HG03196 (cell line): Measurements from ENCODE around the gene NPPB.

Source experiments
- ATAC-seq: cut with Tn5 transposase; IDR thresholded peaks from one replicate; pipeline ENCODE4 v1.9.1; 2021; ENCODE audit not compliant: unreplicated experiment

The NPPB gene

DNA sequence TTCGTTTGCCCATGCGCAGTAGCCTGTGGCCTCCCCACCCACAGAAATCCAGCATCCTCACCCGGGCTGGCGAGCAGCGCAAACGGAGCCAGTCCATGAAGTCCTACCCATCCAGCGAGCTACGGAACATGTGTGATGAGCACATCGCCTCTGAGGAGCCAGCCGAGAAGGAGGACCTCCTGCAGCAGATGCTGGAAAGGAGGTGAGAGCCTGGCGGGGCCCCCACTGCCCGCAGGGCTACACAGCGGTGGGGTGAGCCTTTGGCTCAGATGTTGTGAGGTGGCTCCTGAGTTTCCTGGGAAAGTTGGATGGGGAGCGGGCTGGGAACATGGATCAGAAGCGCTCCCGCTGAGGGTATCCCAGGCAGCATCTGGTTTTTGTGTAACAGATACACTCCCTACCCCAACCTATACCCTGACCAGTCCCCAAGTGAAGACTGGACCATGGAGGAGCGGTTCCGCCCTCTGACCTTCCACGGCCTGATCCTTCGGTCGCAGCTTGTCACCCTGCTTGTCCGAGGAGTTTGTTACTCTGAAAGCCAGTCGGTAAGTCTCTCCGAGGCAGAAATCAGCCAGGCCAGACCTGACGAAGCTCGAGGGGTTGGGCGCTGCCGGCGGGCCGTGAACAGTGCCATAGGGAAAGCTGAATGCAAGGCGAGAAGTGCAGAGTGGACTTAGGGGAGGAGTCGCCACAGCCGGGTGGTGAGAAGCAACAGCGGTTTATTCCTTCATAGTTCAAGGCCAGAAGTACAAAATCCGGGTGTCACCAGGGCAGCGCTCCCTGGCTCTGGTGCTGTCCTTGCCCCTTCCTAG lies 21.6 kb downstream of the NPPB start:
- ATAC-seq = no peak

DNA sequence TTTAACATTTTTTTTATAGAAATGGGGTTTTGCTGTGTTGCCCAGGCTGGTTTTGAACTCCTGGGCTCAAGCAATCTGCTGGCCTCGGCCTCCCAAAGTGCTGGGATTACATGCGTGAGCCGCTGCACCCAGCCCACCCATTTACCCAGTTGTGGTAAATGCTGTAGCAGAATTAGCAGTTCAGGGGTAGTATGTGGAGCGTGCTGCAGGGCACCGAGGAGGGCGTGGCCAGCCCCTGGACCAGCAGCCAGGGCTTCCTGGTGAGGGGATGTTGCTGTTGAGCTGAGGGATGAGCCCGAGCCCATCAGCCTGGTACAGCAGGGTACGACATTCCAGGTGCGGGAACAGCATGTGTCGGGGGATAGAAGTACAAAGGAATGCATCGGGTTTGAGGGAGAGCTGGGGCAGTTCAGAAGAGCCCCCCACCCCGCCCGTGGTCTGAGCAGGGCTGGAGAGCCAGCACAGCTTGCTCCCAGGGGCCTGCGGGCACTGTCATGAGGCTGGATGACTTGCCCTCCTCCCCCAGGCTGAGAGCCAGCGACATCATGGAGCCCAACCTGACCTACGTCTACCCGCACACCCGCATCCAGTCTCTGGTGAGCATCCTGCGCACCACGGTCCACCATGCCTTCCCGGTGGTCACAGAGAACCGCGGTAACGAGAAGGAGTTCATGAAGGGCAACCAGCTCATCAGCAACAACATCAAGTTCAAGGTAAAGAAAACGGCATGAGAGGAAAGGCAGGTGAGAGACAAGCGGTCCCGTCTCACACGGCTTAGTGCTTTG lies 23.1 kb downstream of the NPPB start:
- no peak for ATAC-seq

DNA sequence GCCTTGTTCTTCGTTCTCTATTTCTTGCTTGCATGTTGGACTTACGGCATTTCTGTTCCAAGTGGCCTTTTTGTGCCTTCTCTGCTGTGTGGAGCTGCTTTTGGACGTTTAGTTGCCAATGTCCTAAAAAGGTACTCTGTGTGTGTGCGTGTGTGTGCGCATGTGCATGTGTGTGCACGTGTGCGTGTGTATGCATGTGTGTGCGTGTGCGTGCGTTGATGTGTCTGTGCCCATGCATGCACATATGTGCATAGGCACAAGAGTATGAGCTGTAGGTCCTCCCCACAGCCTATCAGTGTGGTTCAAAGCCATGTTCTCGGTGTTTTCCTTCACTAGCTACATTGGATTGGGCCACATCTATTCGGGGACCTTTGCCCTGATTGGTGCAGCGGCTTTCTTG lies 24.8 kb downstream of the NPPB start:
- no peak for ATAC-seq

DNA sequence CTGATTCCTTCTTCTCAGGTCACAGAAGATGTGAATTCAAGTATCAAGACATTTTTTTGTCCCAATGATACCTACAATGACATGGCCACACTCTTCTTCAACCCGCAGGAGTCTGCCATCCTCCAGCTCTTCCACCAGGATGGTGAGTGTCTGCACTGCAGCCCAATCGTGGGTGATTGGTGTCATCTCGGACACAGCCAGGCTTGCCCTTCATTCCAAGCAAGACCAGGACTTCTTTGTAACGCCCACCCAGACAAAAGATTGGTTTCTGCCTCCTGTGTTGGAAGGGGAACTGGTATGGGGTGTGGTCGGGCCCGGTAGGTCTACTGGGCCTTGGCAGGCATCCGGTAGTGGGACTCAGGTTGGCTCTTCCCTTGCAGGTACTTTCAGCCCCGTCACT lies 25.2 kb downstream of the NPPB start:
- ATAC-seq = no peak

DNA sequence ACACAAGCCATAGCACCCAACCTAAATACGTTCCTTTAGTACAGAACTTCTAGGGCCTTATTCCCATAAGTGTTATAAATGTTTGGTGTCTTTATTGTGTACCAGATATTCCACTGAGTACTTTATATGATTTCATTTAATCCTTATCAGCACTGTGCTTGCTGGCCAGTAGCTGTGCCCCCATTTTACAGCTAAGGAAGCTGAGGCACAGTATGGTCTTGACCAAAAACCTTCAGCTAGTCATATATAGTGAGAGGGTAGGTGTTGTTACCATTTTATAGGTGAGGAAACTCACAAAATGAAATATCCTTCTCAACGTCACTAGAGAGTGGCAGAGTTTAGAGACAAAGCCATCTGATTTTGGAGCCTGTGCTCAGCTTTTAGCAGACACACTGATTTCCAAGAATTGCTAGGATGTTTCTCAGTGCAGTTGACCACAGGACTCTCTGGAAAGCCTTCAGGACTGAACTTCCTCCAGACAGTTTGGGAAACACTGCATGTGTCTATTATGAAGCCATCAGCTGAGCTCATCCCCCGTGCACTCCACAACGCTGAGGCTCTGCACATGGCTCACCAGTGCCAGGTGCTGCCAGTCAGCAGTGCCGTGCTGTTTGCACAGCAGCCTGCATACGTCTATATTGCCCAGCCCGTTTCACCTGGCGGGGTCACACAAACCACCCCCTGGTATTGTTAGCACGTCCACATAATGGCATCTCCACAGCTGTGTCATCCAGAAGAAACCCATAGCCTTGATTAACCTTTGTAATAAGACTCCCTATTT lies 26.6 kb downstream of the NPPB start:
- ATAC-seq = no peak

DNA sequence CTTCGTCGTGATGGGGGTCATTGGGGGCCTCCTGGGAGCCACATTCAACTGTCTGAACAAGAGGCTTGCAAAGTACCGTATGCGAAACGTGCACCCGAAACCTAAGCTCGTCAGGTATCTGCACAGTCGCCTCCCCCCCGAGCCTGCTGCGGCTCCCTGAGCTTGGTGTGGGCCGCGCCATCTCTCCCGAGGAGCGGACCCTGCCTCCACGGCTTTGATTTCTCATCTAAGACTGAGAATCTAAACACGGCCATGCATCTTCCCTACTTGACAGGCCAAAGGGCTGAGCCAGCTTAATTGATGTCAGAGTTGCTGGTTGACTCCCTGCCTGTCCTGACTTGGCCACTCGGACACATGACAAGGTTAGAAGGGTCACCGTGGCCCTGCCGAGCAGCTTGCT lies 30.2 kb downstream of the NPPB start:
- ATAC-seq = no peak

DNA sequence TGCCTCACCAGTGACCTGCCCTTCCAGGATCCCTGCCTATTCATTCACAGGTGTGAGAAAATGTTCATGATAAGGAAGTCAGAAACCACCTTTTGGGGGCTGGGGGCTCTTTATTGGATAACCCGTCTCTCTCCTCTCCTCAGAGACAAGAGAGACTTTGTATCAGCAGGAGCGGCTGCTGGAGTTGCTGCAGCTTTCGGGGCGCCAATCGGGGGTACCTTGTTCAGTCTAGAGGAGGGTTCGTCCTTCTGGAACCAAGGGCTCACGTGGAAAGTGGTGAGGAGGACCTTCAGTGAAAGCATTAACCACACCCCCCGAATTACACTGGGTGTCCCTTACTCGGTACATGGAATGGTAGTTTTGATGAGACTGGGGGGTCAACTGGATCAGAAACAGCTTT lies 31.8 kb downstream of the NPPB start:
- ATAC-seq = no peak

DNA sequence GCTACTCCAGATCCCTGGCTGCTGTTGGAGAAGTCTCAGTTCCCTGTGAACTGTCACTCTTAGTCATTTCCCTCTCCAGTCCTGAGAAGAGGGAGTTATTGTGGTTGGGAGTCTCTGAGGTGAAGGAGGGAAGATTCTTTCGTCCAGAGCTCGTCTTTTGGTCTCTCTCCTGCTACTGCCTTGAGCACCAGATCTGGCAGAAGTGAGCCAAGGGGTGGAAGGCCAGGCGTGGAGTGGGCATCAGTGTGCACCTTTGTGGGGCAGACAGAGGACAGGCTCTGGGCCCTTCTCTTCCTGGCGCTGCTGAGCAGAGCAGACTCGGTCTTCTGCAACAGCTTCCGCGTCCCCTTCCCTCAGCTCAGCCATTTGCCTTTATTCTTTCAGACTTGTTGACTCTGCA lies 33.6 kb downstream of the NPPB start:
- ATAC-seq = no peak

DNA sequence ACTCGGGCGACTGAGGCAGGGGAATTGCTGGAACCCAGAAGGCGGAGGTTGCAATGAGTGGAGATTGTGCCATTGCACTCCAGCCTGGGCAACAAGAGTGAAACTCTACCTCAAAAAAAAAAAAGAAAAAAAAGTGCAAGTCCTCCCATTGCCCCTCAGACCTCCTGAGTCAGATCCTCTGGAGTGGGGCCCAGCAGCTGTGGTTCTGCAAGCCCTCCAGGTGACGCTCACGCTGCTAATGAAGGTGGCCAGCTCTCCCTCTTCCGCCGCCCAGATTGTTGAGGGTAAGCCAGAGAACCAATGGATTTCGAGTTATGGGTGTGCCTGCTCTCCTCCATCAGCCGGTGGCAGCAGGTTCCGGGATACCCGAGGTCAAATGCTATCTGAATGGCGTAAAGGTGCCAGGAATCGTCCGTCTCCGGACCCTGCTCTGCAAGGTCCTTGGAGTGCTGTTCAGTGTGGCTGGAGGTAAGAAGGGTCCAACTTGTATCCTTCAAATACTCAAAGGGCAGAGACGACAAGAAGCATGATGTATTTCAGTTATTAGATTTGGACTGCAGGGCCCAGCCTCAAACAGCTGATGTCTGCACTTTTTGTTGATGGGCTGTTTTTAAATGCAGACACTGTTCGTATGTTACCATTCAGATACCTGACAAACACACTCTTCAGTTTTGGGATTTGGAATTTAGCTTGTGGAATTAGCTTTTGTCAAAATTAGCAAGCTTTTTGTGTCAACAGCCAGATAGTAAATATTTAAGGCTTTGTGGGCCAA lies 35.2 kb downstream of the NPPB start:
- no peak for ATAC-seq

DNA sequence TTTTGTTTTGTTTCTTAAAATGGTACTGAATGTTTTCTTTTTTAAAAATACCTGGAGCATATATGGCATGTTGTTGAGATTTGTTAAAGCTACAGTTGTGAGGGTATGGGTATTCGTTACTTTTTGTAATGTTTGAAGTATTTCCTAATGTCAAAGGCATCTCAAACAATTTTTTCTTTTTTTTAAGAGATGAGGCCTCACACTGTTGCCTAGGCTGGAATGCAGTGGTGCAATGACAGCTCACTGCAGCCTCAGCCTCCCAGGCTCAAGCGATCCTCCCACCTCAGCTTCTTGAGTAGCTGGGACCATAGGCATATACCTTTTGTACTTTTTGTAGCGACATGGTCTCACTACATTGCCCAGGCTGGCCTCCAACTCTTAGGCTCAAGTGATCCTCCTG lies 36.7 kb downstream of the NPPB start:
- no peak for ATAC-seq

DNA sequence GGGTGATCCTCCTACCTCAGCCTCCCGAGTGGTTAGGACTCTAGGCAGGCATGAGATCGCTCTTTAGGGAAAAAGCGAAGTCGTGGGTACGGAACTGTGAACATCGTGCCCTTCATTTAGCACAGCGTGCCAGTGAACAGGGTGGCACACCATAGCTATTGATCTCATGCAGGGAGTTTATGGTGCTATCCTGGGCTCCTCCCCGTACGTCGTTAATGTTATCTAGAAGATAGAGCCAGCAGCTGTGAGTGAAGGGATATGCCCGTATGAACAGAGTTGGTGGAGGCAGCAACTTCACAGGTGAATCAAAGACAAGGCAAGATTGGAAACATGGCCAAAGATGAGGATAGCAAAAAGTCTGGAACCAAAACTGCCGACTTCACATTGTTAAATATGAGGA lies 41.6 kb downstream of the NPPB start:
- no peak for ATAC-seq

DNA sequence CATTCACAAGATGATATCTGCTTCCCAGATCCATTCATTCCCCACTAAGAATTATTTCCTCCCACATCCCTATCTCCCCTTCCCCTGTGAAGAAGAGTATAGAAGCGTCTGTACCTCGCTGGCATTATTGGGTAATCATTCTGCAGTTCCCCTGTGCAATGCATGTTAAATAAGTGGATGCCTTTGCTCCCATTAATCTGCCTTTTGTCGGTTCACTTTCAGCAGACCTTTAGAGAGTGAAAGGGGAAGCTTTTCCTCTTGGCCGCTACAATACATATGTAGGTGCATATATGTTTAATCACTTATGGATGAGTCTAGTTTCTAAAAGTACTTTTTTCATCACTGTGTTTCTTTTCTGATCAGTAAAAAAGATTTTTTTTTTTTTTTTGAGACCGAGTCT lies 45.7 kb downstream of the NPPB start:
- ATAC-seq = no peak
